Cardiac atrium fibroblast (primary cell): Measurements from ENCODE around the gene FAP. TPM values are rescaled to one million over a fixed set of nuclear protein-coding genes. Genes with fewer than 3 reads are reported as not detected.

Experiments
- total RNA-seq: library from RNA; depleted of rRNA; stranded (reverse); fragments of >200 nt; gene quantifications from 2 replicates; pipeline ENCODE4 v1.2.3, GENCODE V29; 2015

Gene FAP, protein sequence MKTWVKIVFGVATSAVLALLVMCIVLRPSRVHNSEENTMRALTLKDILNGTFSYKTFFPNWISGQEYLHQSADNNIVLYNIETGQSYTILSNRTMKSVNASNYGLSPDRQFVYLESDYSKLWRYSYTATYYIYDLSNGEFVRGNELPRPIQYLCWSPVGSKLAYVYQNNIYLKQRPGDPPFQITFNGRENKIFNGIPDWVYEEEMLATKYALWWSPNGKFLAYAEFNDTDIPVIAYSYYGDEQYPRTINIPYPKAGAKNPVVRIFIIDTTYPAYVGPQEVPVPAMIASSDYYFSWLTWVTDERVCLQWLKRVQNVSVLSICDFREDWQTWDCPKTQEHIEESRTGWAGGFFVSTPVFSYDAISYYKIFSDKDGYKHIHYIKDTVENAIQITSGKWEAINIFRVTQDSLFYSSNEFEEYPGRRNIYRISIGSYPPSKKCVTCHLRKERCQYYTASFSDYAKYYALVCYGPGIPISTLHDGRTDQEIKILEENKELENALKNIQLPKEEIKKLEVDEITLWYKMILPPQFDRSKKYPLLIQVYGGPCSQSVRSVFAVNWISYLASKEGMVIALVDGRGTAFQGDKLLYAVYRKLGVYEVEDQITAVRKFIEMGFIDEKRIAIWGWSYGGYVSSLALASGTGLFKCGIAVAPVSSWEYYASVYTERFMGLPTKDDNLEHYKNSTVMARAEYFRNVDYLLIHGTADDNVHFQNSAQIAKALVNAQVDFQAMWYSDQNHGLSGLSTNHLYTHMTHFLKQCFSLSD
- total RNA-seq, result 5.1 and 12.8 TPM in 2 replicates

DNA sequence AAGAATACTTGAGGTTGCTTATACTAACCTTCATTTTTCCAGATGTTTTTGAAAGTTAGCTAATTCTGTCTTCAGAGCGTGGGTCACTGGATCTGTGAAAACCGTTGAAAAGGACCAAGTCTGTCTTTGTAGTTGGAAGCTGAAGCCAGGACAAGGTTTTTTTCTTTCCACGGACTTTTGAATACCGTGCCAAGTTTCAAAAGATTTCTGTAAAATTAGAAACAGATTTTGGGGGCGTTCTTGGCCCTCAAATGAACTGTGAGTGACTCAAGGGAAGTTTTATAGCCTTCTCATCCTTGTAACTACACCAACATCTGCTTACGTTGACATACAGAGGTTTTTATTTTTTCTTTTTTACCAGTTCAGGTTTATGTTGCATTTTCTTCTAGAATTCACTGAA lies at the start of gene FAP:
Gene FAP, minus strand, starts transcription at position 152 of the 400 bp plus-strand sequence. Its CDS starts 118 bp downstream, at position 34.

DNA sequence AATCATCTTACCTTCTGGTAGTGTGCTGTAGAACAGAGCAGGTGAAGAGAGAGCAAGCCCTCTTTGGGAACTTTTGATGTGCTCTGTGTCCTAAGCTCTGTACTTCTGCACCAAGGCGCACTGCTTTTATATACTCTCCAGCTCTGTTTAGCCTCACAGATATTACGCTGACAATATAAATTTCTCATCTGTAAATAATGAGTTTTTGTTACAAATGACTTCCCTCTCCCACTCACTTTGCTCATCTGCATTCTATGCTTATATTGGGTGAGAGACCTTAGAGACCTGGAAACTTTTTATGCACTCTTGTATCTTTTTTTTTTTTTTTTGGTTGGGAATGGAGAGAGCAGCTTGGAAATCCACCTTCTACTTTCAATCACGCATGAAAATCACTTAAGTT lies 91.1 kb downstream of the FAP start, which contains the start of gene GCG:
Gene GCG, minus strand, starts transcription at position 101 of the 400 bp plus-strand sequence. CDS start 3,069 bp downstream, outside the sequence.

Other genes with a start within 250 kb of the FAP start
- gene DPP4, start 169.2 kb downstream of the FAP start, total RNA-seq, result 64.8 and 67.2 TPM in 2 replicates
- gene GCG, start 91.2 kb downstream of the FAP start, total RNA-seq, result not detected in 2 replicates
- gene IFIH1, start 75.2 kb upstream of the FAP start, total RNA-seq, result 3.1 and 3.9 TPM in 2 replicates
- gene GCA, start 100.7 kb upstream of the FAP start, total RNA-seq, result 0.36 and 9.9 TPM in 2 replicates